Type B pancreatic cell (in vitro differentiated cells): Measurements from ENCODE around the gene ESR1. TPM values are rescaled to one million over a fixed set of nuclear protein-coding genes. Genes with fewer than 3 reads are reported as not detected.
"Not testable (repeated sequence)": the region's sequence is repeated elsewhere in the genome, so short reads cannot be mapped to it uniquely, and the experiment has no call there.

Experiments used
- DNase-seq: peaks from one replicate; pipeline ENCODE4 v3.0.0; 2021; ENCODE audit warnings: mixed read lengths; ENCODE audit not compliant: unreplicated experiment; ENCODE audit errors: extremely low spot score
- H3K27ac Mint-ChIP-seq: 2 replicates; pipeline ENCODE4 v1.8.0; 2021; ENCODE audit warnings: mild to moderate bottlenecking, mixed read lengths
- H3K27me3 Mint-ChIP-seq: 2 replicates; pipeline ENCODE4 v1.8.0; 2021; ENCODE audit warnings: mixed read lengths
- H3K36me3 Mint-ChIP-seq: 2 replicates; pipeline ENCODE4 v1.8.0; 2021; ENCODE audit warnings: mixed read lengths
- H3K4me1 Mint-ChIP-seq: one replicate; pipeline ENCODE4 v1.8.0; 2021; ENCODE audit warnings: mixed read lengths; ENCODE audit not compliant: unreplicated experiment
- H3K4me3 Mint-ChIP-seq: 2 replicates; pipeline ENCODE4 v1.8.0; 2021; ENCODE audit warnings: mild to moderate bottlenecking, mixed read lengths
- H3K9me3 Mint-ChIP-seq: 2 replicates; pipeline ENCODE4 v1.8.0; 2021; ENCODE audit warnings: mixed read lengths
- total RNA-seq: library from RNA; stranded (reverse); gene quantifications from 2 replicates; pipeline ENCODE4 v1.2.1, GENCODE V29; 2021; ENCODE audit warnings: low replicate concordance
- TF ChIP-seq, protein P1 (sequence below): fragments of 200-600 bp; sonication (generic); conservative IDR thresholded peaks from 2 replicates; pipeline ENCODE4 v1.5.0; 2021; ENCODE audit warnings: antibody characterized with exemption, mild to moderate bottlenecking

The ESR1 gene
- total RNA-seq, 1 donor from 2014 or later: 0.24 TPM

DNA sequence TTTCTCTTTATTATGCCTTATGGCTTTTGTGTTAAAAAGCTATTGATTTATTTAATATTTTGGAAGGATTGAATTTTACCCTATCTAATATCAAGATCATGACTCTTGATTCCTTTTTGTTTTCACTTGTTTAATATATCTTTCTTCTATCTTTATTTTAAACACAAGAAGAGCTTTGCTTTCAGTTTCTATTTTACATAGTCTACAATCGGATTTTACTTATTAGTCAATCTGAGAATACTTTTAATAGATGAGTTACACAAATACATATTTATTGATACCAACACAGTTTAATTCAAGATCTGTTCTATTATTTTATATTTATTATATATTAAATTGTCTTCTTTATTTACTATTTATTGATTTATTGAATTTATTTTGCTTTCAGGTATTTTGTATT is 218.8 kb downstream of the ESR1 start:
- H3K9me3 Mint-ChIP-seq: peaks cover 5% of the 10 kb centered on the region
- no peaks in the 10 kb centered on the region for H3K27me3 Mint-ChIP-seq
- H3K27ac Mint-ChIP-seq: no peak overlapping the region
- DNase-seq: no peak
- H3K36me3 Mint-ChIP-seq: no peaks in the 10 kb centered on the region
- H3K4me3 Mint-ChIP-seq: no peak overlapping the region
- TF ChIP-seq, protein P1, sequence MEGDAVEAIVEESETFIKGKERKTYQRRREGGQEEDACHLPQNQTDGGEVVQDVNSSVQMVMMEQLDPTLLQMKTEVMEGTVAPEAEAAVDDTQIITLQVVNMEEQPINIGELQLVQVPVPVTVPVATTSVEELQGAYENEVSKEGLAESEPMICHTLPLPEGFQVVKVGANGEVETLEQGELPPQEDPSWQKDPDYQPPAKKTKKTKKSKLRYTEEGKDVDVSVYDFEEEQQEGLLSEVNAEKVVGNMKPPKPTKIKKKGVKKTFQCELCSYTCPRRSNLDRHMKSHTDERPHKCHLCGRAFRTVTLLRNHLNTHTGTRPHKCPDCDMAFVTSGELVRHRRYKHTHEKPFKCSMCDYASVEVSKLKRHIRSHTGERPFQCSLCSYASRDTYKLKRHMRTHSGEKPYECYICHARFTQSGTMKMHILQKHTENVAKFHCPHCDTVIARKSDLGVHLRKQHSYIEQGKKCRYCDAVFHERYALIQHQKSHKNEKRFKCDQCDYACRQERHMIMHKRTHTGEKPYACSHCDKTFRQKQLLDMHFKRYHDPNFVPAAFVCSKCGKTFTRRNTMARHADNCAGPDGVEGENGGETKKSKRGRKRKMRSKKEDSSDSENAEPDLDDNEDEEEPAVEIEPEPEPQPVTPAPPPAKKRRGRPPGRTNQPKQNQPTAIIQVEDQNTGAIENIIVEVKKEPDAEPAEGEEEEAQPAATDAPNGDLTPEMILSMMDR: no peak
- no peaks in the 10 kb centered on the region for H3K4me1 Mint-ChIP-seq

DNA sequence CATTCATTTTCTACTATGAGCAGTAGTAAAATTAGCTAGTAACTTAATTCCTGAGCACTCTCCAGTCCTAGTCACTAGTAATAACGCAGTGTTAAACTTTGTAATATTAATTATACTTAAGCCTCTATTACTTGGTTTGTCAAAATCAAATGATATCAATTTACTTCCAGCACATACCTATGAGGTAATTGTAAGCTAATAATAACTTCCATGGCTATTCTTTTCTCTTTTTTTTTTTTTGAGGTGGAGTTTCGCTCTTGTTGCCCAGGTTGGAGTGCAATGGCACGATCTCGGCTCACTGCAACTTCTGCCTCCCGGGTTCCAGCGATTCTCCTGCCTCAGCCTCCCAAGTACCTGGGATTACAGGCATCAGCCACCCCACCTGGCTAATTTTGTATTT is 219.3 kb downstream of the ESR1 start:
- H3K27ac Mint-ChIP-seq, H3K4me1 Mint-ChIP-seq, H3K36me3 Mint-ChIP-seq, H3K9me3 Mint-ChIP-seq, H3K4me3 Mint-ChIP-seq, DNase-seq, H3K27me3 Mint-ChIP-seq: not testable (repeated sequence)

DNA sequence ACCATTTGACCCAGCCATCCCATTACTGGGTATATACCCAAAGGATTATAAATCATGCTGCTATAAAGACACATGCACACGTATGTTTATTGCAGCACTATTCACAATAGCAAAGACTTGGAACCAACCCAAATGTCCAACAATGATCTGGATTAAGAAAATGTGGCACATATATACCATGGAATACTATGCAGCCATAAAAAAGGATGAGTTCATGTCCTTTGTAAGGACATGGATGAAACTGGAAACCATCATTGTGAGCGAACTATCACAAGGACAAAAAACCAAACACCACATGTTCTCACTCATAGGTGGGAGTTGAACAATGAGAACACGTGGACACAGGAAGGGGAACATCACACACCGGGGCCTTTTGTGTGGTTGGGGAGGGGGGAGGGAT is 226.3 kb downstream of the ESR1 start:
- not testable (repeated sequence) for H3K9me3 Mint-ChIP-seq, H3K36me3 Mint-ChIP-seq, DNase-seq, H3K4me1 Mint-ChIP-seq, H3K27me3 Mint-ChIP-seq, H3K27ac Mint-ChIP-seq, H3K4me3 Mint-ChIP-seq

DNA sequence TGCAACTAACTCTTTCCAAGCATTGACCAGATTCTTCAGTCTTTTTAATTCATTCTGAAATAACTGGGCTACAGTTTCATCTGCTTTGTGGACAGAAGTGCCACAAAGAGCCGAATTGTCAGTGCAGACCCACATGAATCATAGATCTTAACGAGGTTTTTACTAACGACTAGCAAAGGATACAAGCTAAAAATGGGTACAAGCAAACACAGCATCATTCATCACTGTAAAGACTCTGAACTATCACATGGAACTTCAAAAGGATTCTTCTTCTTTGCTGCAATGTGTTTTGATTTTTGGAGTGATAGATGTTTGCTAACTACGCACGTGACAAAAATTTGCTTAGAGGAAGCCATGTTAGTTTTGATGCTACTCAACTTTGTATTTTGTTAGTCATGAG is 227.1 kb downstream of the ESR1 start:
- Mint-ChIP-seq H3K27me3 (no peaks in the 10 kb centered on the region), H3K4me3 (no peak overlapping the region), H3K36me3 (no peaks in the 10 kb centered on the region), H3K9me3 (no peaks in the 10 kb centered on the region), H3K4me1 (no peaks in the 10 kb centered on the region), H3K27ac (no peak overlapping the region)
- TF ChIP-seq, protein P1: no peak
- DNase-seq: no peak

DNA sequence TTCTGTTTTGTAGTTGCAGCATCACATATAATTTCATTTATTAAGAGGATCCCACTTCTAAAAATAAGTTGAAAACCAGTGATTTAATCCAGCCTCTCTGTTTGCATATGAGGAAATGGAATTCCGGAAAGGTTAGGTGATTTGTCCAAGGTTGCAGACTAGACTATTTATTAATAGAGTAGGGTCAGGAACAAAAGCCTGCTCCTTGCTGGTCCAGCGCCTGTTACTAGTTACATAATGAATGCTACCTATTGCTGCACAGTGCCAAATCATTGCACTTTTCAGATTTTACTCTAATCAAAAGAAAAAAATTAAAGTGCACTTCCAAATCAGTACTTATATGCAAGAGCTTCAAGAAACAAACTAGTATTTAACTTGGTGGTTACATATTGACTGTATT is 238.6 kb downstream of the ESR1 start:
- Mint-ChIP-seq H3K27ac (no peak overlapping the region), H3K4me1 (peaks cover 4% of the 10 kb centered on the region), H3K36me3 (no peaks in the 10 kb centered on the region), H3K4me3 (no peak overlapping the region), H3K27me3 (peaks cover 6% of the 10 kb centered on the region), H3K9me3 (peaks cover 6% of the 10 kb centered on the region)
- TF ChIP-seq, protein P1: no peak
- no peak for DNase-seq

DNA sequence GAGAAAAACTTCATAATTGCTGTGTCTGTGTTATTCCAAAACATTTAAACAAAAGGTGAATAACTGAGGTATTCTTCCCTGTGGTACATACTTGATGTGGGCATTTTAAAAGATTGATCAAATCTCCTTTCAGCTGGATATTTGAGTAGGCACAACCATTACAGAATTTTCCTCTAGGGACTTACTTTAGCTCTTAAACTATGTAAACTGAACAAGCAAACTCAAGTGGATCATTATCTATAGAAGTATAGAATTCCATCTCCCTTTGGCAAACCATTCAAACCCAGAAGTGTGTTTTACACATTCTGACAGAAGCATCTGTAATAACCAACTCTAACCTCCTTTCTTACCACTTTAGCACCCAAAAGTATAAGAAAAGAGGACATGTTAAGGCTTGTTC is 241.4 kb downstream of the ESR1 start:
- Mint-ChIP-seq H3K27me3 (peaks cover 9% of the 10 kb centered on the region), H3K4me3 (no peak overlapping the region), H3K27ac (no peak overlapping the region), H3K9me3 (no peaks in the 10 kb centered on the region), H3K4me1 (peaks cover 4% of the 10 kb centered on the region), H3K36me3 (no peaks in the 10 kb centered on the region)
- DNase-seq: no peak
- TF ChIP-seq, protein P1: no peak

DNA sequence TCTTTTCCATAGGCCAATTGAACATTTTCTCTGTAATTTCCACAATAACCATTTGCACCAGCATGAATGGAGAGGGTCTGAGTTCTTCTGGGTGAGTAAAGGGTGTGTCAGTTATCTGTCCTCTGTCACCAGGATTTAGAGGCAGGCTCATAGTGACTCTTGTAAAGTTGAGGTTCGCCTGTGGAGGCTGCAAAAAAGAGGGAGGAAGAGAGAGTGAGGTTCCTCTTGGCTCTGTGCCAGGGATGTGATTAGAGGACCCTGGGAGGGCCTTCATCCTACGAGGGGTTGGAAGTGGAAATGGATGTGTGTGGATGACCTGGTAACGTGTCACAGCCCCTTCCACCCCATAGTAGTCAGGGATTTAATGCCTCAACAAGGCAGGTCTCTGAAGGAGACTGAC is 242.0 kb downstream of the ESR1 start:
- peaks cover 4% of the 10 kb centered on the region for H3K4me1 Mint-ChIP-seq
- H3K9me3 Mint-ChIP-seq: no peaks in the 10 kb centered on the region
- no peak for DNase-seq
- TF ChIP-seq, protein P1: no peak
- H3K27ac Mint-ChIP-seq: no peak overlapping the region
- H3K27me3 Mint-ChIP-seq: peaks cover 9% of the 10 kb centered on the region
- no peak overlapping the region for H3K4me3 Mint-ChIP-seq
- H3K36me3 Mint-ChIP-seq: no peaks in the 10 kb centered on the region
